GM18507 (cell line): ENCODE results near the gene CACNA2D3.

ENCODE experiments used
- DNase-seq: peaks from one replicate; pipeline ENCODE4 v3.0.0; 2011; ENCODE audit warnings: low read depth; ENCODE audit not compliant: insufficient read length; ENCODE audit errors: extremely low spot score
- FAIRE-seq: peaks from 2 replicates; lab custom pipeline; 2011; peaks lifted over from hg19 to GRCh38; lab: Jason Lieb, UNC

The CACNA2D3 gene

DNA sequence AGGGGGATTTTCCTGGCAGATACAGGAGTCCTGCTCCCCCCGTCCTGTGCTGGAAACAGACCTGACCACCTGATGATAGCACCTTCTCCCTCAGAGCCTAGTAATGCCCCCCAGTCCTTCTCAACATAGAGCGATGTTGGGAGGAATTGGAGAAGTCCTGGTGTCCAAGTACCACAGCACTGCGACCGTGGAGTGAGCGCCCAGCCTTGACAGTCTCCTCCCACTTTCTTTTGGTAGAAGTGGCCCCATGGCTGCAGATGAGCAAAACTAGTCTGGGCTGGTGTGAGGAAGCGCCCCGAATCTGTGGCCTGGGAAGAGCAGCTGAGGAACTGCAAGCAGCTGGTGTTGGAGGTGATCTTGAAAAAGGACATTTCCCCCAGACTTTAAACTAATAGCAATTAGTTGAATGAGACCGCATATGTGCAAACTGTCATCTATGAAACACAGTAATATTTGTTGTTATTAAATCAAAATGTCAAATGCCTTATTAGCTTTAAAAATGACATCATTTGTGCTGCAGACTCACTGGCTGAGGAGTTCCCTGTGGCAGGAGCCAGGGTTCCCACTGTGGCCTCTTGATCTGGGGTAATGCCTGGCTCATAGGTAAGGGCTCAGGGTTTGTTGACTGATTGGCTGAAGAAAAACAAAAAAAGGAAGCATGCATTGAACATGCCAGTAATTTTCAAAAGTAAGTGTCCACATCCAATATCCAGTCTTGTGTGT lies 121.8 kb downstream of the CACNA2D3 start:
- DNase-seq: no peak
- FAIRE-seq: no peak

DNA sequence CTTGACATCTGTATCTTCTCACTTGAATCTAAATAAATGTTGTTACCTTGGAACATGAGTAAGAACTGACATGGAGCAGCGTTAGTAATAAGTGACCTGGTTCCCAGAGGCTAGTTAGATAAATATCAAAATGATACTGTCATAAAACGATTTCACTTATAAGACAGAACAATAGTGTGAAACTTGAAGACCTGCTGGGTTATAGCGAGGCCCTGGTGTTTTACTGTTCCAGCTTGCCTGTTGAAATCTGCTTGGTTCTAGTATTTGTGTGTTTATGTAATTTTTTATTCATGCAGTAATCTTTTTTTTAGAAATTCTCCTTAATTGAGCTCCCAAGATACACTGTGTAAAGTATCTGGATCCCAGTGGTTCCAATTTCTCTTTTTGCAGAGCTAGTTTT lies 129.4 kb downstream of the CACNA2D3 start:
- no peak for DNase-seq
- FAIRE-seq: no peak

DNA sequence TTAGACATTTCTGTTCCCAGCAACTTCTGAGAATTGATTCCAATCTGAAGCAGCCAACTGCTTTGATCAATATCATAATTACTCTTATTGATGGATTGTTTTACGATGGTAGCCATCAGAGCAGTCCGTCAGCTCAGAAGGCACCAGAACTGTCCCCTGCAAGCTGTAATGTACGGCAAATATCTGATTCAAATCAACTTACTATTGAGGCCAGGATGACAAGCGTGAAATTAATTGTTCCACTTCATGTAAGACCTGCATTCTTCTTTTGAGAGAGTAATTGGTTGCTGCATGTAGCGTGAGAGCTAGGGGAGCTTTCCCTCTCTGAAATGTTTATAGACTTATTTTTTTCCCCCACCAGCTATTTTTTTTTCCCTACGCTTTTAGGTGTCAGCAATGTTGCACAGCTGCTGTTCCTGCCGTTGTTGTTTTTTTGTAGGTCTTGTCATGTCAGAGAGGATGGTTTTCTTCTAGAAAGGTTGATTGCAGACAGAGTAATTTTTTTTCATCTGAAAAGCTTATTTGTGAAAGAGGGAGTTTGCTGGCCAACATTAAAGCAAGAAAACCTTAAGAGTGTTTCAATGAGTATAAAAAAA lies 134.9 kb downstream of the CACNA2D3 start:
- FAIRE-seq: no peak
- DNase-seq: no peak

DNA sequence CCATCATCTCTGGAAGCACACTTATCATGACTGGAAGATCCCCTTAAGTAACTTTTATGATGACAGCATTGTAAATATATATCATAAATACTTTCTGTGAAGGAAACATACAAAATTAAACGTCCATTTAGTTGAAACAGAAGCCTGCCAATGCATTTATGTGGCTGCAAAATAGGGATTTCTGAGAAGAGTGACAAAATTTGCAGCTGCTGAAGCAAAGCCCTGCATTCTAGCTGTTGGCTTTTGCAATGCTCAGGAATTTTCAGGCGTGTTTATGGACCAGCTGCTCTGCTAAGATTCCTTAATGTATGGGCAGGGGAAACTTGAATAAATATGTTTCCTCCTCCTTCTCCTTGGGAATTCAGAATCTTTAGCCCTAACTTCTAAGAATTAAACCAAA lies 137.3 kb downstream of the CACNA2D3 start:
- DNase-seq (no peak), FAIRE-seq (no peak)

DNA sequence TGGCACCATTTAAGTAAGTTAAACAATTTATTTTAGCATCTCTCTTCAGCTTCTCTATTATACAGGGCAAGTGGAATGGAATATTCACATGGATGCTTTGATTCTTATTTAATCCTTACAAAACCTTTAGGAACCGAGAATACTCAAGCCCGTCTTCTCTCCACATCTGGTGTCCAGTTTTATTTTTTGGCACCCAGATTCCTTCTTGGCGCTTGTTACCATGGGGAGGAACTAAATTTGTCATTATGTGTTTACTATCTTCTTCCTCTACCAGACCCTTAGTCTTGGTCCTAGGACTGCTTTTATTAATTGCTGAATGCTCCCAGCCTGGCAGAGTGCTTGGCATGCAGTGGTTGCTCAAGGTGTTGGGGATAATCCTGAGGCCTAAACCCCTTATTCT lies 138.8 kb downstream of the CACNA2D3 start:
- FAIRE-seq: no peak

DNA sequence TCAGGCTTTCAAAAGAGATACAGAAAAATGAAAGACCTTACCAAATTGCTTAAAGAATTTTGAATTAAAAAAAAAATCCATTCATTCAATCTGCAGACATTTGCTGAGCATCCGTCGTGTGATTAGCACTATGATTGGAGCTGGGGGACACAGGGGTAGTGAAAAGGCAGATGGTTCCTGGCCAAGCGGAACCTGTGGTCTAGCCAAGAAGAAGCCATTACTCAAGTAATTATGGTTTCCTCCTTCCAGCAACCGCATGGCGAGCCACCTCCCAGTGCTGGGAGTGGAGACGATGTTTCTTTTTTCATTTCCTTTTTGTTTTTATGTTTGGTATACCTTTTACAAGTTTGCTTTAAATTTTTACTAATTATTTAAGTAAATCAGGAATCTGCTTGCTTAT lies 140.2 kb downstream of the CACNA2D3 start:
- FAIRE-seq: no peak
- DNase-seq: no peak

More for the DNA sequence above, 138.8 kb downstream of the CACNA2D3 start:
- no peak for DNase-seq

DNA sequence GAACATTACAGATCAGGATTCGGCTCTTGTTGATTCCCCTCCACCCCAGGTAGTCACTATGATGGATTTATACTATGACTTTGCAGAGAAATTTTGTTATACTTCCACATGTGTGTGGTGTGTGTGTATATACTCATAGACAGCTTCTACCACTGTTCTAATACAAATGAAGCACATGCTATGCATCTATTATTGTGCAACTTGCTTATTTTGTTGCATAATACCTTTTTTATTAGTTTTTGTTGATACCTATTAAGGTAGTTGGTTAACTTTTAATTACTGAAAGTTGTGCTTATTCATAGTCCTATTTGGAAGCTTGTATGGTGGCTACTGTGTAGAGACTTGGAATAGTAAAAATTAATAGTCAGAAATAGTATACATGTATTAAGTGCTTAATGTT lies 140.6 kb downstream of the CACNA2D3 start:
- DNase-seq (no peak), FAIRE-seq (no peak)

DNA sequence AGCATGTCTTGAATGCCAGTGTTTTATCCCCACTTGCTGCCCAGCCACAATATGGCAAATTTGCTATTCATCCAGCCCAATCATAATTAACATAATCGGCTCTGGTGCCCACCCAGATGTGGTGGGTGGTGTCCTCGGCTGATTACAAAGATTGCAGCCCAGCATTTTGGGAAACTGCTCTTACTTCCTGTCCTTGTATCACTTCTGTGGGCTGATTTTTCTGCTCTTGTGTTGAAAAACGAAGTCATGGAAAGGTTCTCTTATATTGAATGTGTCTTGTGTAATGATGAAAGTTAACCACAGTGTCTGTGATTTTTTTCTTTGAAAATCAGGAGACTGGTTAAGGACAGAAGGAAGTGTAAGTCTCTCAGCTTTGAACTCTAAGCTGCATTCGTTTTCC lies 141.7 kb downstream of the CACNA2D3 start:
- DNase-seq (no peak), FAIRE-seq (no peak)

DNA sequence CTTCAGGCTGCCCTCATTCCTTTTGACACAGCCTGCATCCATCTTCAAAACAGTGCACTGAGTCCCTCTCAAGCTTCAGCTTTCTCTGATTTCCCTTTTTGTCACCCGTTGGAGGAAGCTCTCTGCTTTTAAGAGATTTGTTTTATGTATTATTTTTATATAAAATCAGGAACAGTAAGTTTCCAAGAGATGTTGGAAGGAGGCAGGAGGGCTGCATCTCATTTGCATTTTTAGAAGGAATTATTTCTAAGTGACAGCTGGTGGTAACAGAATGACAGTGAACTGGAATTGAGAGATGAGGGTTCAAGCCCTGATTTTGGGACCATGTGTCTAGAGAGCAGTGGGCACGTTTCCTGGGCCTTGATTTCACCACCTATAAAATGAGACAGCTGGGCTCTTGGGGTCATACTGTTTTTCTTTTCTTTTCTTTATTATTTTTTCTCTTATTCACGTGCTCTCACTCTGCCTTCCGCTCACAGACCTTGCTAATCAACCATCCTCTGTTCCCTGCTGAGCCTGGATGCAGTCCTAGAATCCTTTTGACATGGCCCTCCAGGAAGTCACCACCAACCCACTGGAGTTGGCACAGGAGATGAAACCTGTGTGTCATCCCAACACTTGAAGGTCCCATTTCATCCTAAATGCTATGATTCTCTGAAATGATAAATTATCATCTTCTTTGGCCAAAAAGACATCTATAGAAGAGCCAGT lies 148.6 kb downstream of the CACNA2D3 start:
- FAIRE-seq: no peak
- DNase-seq: no peak

DNA sequence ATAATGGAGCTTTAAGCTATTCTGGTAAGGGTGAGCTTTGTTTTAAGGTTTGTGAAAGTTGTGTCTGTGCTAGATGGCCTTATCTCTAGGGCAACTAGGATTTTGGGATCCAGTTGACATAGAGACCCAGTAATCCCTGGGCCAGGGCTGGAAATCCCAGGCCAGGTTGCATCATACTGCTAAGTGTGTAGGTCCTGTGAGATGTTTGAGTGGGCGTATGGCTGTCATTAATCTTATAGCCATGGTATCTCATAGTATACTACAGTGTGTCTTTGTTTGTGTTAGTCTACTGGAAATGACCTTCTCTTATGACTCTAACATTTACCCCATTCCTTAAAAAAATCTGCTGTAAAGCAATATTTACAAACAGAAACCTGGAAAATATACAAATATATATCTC lies 151.4 kb downstream of the CACNA2D3 start:
- no peak for DNase-seq
- no peak for FAIRE-seq

DNA sequence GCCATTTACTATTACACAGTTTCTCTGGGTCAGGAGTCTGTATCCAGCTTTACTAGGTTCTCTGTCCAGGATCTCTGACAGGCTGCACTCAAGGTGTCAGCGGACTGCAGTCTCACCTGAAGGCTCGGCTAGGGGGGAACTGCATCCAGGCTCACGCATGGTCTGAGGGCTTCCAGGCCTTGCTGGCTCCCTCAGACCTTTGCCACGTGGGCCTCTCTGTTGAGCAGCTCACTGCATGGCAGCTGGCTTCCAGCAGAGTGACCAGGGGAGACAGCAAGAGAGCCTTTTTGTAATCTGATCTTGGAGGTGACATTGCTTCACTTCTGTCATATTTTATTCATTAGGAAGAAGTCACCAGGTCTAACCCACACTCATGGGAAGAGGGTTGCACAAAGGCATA lies 152.3 kb downstream of the CACNA2D3 start:
- FAIRE-seq (no peak), DNase-seq (no peak)

DNA sequence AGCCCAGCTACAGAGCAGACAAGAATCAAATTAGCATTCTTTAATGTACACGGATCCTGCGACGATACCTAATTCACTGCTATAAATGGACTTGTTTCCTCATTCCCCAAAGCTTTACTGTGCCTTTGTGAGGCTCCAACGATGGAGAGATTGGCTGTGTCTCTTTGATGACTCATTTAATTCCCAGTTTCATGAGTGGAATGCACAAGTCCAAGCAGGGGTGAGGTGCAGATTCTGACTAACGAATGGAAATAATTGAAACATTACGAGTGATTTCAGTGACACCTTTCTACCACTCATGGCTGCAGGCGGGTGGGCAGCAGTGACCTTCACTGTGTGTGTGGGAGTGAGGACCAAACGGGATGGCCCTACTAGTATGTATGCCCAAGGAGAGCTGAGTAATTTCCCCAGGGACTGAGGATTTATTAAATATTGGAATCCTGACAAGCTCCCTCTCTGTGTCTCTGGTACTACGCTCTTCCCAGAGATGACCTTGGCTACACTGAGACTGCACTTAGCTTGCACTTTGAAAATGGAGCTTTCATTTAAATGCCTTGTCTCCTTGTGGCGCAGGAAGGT lies 156.7 kb downstream of the CACNA2D3 start:
- DNase-seq: no peak
- no peak for FAIRE-seq

DNA sequence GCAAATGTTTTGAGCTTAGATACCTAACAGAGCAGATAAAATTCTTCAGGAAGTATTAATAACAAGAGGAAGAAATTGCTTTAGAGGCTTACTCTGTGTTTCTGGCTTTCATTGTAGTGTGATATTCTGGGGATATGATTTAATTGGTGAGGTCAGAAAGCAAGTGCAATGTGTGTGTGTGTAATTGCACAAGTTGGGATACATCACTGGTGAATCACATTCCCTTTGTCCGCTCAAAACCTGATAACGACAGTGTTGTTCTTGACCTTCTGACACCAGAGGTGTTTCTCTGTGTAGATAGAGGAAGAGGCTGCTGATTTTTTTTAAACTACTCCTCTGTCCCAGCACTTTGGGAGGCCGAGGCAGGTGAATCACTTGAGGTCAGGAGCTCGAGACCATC lies 161.1 kb downstream of the CACNA2D3 start:
- DNase-seq: no peak
- no peak for FAIRE-seq

DNA sequence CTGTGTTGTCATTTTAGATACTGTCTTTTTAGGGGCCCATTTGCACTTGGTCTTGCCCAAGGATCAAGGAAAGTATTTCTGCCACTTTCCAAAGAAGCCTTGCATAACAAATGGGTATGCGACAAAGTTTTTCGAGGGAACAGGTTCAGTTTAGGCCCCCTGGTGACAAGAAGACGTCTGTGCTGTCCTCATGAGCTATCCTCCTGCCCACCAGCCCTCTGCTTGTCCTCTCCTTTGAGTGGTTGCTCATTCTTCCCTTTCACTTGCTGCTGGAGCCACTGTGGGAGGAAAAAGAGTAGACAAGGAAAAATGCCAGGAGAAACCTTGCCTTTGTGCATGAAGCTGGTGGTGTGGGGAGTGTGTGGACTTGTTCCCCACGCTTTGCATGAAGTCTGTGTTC lies 171.9 kb downstream of the CACNA2D3 start:
- DNase-seq: no peak
- FAIRE-seq: no peak

DNA sequence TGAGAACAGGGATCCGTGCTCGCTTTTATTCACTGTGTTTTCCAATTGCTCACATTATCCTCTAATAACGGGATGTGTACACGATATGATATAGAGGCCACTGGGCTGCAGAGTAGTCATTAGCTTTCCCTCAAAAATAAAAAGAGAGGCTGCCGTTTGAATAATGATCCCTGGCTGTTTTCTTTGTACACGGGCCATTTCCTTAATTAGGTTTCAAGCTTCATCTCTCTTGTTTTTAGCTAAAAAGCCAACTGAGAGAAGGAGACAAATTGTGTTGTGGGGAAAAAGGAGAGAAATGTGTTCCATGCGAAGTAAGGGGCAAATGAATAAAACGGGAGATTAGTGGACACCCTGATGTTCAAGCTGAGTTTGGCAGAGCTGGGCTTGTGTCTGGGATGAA lies 174.2 kb downstream of the CACNA2D3 start:
- DNase-seq: no peak
- no peak for FAIRE-seq

DNA sequence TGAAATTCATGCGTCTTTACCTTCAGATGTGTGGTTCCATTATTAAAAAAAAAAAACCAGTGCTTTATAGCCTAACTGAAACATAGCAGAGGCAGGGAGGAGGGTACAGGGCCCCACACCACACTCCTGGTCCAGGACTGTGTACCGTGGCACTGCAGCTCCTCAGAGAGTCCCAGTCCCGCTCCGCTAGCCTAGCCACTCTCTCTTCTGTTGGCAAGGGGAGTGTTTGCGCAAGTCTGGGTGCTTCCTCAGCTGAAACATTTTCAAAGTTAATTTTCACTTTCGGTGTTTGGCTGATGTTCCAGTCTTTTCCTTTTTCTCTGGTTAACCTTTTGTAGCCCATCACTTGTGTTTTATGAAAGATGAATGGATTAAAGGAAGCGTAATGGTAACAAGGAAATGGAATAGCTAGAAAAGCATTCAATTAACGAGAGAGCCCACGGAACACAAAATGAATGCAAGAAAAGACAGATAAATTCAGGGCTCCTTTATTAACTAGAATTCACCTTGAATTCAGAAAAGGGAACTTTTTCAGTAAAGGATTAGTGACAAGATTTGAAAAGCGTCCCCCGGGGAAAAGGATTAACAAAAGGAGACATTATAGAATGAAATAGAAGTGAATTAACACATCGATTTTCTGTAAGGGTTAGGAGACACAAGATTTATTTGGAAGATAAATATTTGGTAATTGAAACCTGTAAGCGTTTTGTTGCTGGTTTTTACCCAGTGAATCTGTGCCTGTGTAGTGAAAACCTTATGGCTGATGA lies 177.0 kb downstream of the CACNA2D3 start:
- no peak for FAIRE-seq

DNA sequence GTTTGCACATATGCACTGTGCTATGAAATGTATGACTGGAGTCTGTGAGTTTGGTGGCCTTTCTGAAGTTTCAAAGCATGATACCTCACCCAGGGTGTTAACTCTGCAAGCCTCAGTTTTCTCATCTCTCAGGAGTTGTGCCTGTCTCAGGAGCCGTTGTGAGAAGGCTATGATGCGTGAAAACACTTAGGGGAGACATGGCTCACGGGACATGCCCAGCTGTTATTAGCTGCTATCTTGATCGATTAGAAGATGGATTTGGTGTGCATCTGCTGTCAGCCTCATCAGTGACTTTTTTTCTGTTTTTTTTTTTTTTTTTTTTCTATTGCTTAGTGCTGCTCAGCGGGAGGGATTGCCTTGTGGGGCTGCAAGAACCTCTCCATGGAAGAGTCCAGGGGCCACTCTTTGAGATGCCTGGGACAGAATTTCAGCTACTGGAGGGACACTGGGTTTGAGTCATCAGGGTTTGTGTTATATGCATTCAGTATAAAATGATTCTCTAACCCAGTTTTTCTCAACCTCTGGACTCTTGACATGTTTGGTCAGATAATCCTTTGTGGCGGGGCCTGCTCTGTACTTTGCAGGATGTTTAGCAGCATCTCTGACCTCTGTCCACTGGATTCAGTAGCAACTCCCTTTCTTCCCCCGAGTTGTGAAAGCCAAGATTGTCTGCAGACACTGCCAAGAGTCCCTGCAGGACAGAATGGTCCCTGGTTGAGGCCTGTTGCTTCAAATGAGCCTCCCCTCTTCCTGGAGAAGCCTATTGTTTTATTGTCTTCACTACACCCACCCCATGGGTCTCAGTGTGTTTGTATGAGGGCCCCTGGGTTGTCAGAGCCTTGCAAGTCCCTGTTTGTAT lies 181.4 kb downstream of the CACNA2D3 start:
- DNase-seq: no peak
- no peak for FAIRE-seq

More for the DNA sequence above, 177.0 kb downstream of the CACNA2D3 start:
- DNase-seq: no peak

DNA sequence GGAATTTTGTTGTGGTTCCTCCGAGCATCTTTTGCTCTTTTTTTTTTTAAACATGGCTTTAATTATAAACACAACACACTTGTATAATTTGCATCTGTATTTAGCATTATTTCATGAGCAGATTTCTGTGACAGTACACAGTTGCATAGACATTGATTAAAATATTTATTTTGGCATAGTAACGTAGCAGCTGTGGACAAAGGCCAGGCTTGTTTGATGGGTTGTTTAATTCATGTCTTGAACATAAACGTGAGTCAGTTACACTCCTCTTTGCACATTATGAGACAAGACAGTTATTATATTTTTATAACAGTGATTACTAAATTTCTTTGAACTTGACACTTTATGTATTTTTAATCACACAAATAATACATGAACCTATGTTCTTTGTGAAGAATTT lies 182.5 kb downstream of the CACNA2D3 start:
- DNase-seq (no peak), FAIRE-seq (no peak)
